ENCODE data around the gene SAE1.
A peak's percentile ranks its signal among the peaks of the same experiment; 100 is the strongest.

Gene SAE1

GRCh38 chr19:47188507-47189033 is 57.9 kb downstream of the SAE1 start:
- H3K4me3 ChIP-seq (replicated peaks; ENCODE audit: low read depth, low read length), result no peak overlapping the region
- no peak for DNase-seq (ENCODE audit: low read depth)
- no peak for TF ChIP-seq CTCF (IDR thresholded peaks at IDR 0.05; ENCODE audit: low read length, missing control alignments)

GRCh38 chr19:47190167-47190727 is 59.6 kb downstream of the SAE1 start:
- DNase-seq (ENCODE audit: low read depth), result peak; percentile 87
- no peak for TF ChIP-seq CTCF (IDR thresholded peaks at IDR 0.05; ENCODE audit: low read length, missing control alignments)
- no peak overlapping the region for H3K4me3 ChIP-seq (replicated peaks; ENCODE audit: low read depth, low read length)

DNA sequence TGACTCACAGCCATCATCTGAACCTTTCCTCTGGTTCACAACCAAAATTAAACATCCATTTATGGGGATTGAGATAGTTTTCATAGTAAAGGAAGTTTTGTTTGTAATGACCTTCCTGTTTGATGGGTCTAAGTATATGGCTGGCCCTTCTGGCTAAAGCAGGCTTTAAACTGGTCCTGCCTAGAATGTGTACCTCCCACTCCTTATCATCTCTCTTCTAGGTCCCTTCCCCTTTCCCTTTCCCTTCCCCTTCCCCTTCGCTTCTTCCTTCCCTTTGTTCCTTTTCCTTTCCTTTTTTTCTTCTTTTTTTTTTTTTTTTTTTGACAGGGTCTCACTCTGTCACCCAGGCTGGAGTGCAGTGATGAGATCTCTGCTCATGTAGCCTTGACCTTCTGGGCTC is 64.8 kb downstream of the SAE1 start:
- no peak for TF ChIP-seq CTCF (IDR thresholded peaks at IDR 0.05; ENCODE audit: low read length, missing control alignments)
- no peak overlapping the region for H3K4me3 ChIP-seq (replicated peaks; ENCODE audit: low read depth, low read length)
- no peak for DNase-seq (ENCODE audit: low read depth)

GRCh38 chr19:47197141-47197540 is 66.5 kb downstream of the SAE1 start:
- TF ChIP-seq CTCF (IDR thresholded peaks at IDR 0.05; ENCODE audit: low read length, missing control alignments), result no peak
- DNase-seq (ENCODE audit: low read depth), result no peak

DNA sequence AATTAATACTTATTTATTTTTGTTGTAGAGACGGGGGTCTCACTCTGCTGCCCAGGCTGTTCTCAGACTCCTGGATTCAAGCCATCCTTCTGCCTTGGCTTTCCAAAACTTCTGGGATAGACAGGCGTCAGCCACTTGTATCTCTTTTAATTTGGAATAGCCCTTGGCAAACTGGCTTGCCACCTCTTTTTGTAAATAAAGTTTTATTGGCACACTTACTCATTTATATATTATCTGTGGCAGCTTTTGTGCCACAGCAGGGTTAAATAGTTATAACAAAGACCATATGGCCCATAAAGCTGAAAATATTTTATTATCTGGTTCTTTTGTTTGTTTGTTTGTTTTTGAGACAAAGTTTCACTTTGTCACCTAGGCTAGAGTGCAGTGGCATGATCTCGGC is 69.9 kb downstream of the SAE1 start:
- no peak overlapping the region for H3K4me3 ChIP-seq (replicated peaks; ENCODE audit: low read depth, low read length)
- no peak for TF ChIP-seq CTCF (IDR thresholded peaks at IDR 0.05; ENCODE audit: low read length, missing control alignments)
- no peak for DNase-seq (ENCODE audit: low read depth)

More at GRCh38 chr19:47197141-47197540, 66.5 kb downstream of the SAE1 start:
- no peak overlapping the region for H3K4me3 ChIP-seq (replicated peaks; ENCODE audit: low read depth, low read length)

- DNase-seq (ENCODE audit: low read depth), result no peak
- TF ChIP-seq CTCF (IDR thresholded peaks at IDR 0.05; ENCODE audit: low read length, missing control alignments), result no peak
Observed at GRCh38 chr19:47203254-47203653, 72.6 kb downstream of the SAE1 start.

More at GRCh38 chr19:47203254-47203653, 72.6 kb downstream of the SAE1 start:
- no peak overlapping the region for H3K4me3 ChIP-seq (replicated peaks; ENCODE audit: low read depth, low read length)

All from fibroblast of pulmonary artery (primary cell).